ENCODE results near the gene ACSBG1.

- TF ChIP-seq POLR2A (IDR thresholded peaks at IDR 0.05; ENCODE audit: low read depth, low read length) (no peak), POLR2AphosphoS5 (IDR thresholded peaks at IDR 0.05; ENCODE audit: low read depth, low read length) (no peak)
Observed at GRCh38 chr15:78266806-78267205, 32.4 kb upstream of the ACSBG1 start.

Data from GM12892 (cell line).